Occipital lobe (tissue), 2 donors: Measurements from ENCODE around the gene CAPZA1. TPM values are rescaled to one million over a fixed set of nuclear protein-coding genes. Genes with fewer than 3 reads are reported as not detected.
A peak's percentile ranks its signal among the peaks of the same experiment; 100 is the strongest.
"Not testable (repeated sequence)": the region's sequence is repeated elsewhere in the genome, so short reads cannot be mapped to it uniquely, and the experiment has no call there.

Experiments used
- DNase-seq: peaks from one replicate; lab custom pipeline; 2025; lab: John Stamatoyannopoulos, UW
- total RNA-seq: library from RNA; depleted of rRNA; stranded (reverse); fragments of >200 nt; gene quantifications from one replicate; pipeline ENCODE4 v1.2.3, GENCODE V29; 2014

Gene CAPZA1
- total RNA-seq = 83.3 TPM

GRCh38 chr1:112619518-112620376 is at the start of gene CAPZA1:
TSS of gene CAPZA1 (plus strand) at chr1:112619832. CDS start at chr1:112619845, 13 bp downstream.
- DNase-seq = peak; percentile 85

- no peak for DNase-seq
Observed at GRCh38 chr1:112575154-112575804, 44.4 kb upstream of the CAPZA1 start.

GRCh38 chr1:112576240-112576639 is 43.4 kb upstream of the CAPZA1 start:
- no peak for DNase-seq

GRCh38 chr1:112579801-112580510 is 39.7 kb upstream of the CAPZA1 start:
- DNase-seq = no peak

GRCh38 chr1:112581586-112582192 is 37.9 kb upstream of the CAPZA1 start:
- DNase-seq = no peak

- DNase-seq = no peak
Observed at GRCh38 chr1:112583366-112583765, 36.3 kb upstream of the CAPZA1 start.

- no peak for DNase-seq
Observed at GRCh38 chr1:112589766-112590165, 29.9 kb upstream of the CAPZA1 start.

GRCh38 chr1:112594208-112594876 is 25.3 kb upstream of the CAPZA1 start:
- DNase-seq = no peak

GRCh38 chr1:112599477-112599876 is 20.2 kb upstream of the CAPZA1 start:
- no peak for DNase-seq

GRCh38 chr1:112603012-112603411 is 16.6 kb upstream of the CAPZA1 start:
- no peak for DNase-seq

- no peak for DNase-seq
Observed at GRCh38 chr1:112603541-112603940, 16.1 kb upstream of the CAPZA1 start.

GRCh38 chr1:112605633-112606327 is 13.9 kb upstream of the CAPZA1 start:
- no peak for DNase-seq

- no peak for DNase-seq
Observed at GRCh38 chr1:112614460-112615065, 5.1 kb upstream of the CAPZA1 start.

- DNase-seq = no peak
Observed at GRCh38 chr1:112618114-112618720, 1.4 kb upstream of the CAPZA1 start.

GRCh38 chr1:112618721-112619517 is 713 bp upstream of the CAPZA1 start, which contains the start of gene ST7L:
TSS of gene ST7L (minus strand) at chr1:112619141. CDS start at chr1:112619113, 28 bp downstream.
- DNase-seq = peak; percentile 69

GRCh38 chr1:112620377-112620695 is 704 bp downstream of the CAPZA1 start:
- no peak for DNase-seq

- DNase-seq = not testable (repeated sequence)
Observed at GRCh38 chr1:112624493-112624892, 4.9 kb downstream of the CAPZA1 start.

GRCh38 chr1:112625696-112626095 is 6.1 kb downstream of the CAPZA1 start:
- DNase-seq = no peak

GRCh38 chr1:112626193-112626592 is 6.6 kb downstream of the CAPZA1 start:
- no peak for DNase-seq
